Measurements from ENCODE around the gene XRRA1. TPM values are rescaled to one million over a fixed set of nuclear protein-coding genes. Genes with fewer than 3 reads are reported as not detected.

Gene XRRA1
- total RNA-seq, 1 experiment from 2014 or later = 10.4 TPM

DNA sequence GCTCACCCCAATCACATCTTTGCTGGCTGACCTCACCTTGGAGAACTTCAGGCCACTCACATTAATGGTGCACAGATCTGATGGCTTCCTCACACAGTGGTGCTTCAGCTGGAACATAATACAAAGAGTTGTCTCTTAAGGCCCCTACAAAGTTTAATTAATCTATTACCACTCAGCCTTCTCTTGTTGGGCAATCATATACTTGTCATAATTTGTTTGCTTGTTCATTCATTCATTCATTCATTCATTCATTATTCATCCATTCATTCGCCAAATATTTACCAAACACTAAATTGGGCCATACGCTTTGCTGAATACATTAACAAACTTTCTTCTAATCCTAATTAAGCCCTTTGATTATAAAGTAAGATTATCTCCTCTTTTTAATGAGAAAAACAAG lies 15.1 kb downstream of the XRRA1 start (continued):
- TF ChIP-seq, protein P1, sequence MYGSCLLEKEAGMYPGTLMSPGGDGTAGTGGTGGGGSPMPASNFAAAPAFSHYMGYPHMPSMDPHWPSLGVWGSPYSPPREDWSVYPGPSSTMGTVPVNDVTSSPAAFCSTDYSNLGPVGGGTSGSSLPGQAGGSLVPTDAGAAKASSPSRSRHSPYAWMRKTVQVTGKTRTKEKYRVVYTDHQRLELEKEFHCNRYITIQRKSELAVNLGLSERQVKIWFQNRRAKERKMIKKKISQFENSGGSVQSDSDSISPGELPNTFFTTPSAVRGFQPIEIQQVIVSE (CRISPR knock-in tag; IDR thresholded peaks at IDR 0.05; ENCODE audit: borderline replicate concordance) = no peak
- TF ChIP-seq, protein P2, sequence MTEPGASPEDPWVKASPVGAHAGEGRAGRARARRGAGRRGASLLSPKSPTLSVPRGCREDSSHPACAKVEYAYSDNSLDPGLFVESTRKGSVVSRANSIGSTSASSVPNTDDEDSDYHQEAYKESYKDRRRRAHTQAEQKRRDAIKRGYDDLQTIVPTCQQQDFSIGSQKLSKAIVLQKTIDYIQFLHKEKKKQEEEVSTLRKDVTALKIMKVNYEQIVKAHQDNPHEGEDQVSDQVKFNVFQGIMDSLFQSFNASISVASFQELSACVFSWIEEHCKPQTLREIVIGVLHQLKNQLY (CRISPR knock-in tag; IDR thresholded peaks at IDR 0.05) = no peak
- TF ChIP-seq, protein P3, sequence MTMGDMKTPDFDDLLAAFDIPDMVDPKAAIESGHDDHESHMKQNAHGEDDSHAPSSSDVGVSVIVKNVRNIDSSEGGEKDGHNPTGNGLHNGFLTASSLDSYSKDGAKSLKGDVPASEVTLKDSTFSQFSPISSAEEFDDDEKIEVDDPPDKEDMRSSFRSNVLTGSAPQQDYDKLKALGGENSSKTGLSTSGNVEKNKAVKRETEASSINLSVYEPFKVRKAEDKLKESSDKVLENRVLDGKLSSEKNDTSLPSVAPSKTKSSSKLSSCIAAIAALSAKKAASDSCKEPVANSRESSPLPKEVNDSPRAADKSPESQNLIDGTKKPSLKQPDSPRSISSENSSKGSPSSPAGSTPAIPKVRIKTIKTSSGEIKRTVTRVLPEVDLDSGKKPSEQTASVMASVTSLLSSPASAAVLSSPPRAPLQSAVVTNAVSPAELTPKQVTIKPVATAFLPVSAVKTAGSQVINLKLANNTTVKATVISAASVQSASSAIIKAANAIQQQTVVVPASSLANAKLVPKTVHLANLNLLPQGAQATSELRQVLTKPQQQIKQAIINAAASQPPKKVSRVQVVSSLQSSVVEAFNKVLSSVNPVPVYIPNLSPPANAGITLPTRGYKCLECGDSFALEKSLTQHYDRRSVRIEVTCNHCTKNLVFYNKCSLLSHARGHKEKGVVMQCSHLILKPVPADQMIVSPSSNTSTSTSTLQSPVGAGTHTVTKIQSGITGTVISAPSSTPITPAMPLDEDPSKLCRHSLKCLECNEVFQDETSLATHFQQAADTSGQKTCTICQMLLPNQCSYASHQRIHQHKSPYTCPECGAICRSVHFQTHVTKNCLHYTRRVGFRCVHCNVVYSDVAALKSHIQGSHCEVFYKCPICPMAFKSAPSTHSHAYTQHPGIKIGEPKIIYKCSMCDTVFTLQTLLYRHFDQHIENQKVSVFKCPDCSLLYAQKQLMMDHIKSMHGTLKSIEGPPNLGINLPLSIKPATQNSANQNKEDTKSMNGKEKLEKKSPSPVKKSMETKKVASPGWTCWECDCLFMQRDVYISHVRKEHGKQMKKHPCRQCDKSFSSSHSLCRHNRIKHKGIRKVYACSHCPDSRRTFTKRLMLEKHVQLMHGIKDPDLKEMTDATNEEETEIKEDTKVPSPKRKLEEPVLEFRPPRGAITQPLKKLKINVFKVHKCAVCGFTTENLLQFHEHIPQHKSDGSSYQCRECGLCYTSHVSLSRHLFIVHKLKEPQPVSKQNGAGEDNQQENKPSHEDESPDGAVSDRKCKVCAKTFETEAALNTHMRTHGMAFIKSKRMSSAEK (CRISPR knock-in tag; IDR thresholded peaks at IDR 0.05; ENCODE audit: borderline replicate concordance) = no peak
- TF ChIP-seq RELA (CRISPR knock-in tag; IDR thresholded peaks at IDR 0.05; ENCODE audit: borderline replicate concordance) (no peak), IRF2 (CRISPR knock-in tag; IDR thresholded peaks at IDR 0.05; ENCODE audit: borderline replicate concordance, low read depth) (no peak), ZBTB21 (CRISPR knock-in tag; IDR thresholded peaks at IDR 0.05; ENCODE audit: borderline replicate concordance) (no peak)
- TF ChIP-seq, protein P4, sequence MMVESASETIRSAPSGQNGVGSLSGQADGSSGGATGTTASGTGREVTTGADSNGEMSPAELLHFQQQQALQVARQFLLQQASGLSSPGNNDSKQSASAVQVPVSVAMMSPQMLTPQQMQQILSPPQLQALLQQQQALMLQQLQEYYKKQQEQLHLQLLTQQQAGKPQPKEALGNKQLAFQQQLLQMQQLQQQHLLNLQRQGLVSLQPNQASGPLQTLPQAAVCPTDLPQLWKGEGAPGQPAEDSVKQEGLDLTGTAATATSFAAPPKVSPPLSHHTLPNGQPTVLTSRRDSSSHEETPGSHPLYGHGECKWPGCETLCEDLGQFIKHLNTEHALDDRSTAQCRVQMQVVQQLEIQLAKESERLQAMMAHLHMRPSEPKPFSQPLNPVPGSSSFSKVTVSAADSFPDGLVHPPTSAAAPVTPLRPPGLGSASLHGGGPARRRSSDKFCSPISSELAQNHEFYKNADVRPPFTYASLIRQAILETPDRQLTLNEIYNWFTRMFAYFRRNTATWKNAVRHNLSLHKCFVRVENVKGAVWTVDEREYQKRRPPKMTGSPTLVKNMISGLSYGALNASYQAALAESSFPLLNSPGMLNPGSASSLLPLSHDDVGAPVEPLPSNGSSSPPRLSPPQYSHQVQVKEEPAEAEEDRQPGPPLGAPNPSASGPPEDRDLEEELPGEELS (CRISPR knock-in tag; IDR thresholded peaks at IDR 0.05) = no peak

DNA sequence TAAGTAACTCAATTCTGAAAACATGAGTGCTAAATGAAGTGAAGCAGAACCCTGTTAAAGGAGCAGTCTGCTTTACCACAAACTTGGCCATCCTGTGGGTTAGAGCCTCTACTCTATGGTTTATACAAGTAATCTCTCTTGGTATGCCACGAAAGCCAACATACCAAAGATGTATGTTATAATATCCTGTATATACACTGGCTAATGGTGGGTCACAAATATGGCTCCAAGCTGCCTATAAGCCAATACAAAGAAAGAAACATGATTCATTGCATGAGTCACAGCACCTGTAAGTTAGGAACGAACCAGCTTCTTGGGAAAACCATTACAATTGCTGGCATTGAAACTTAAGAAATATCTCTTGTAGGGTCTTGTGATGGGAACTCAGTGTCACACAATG lies 16.1 kb downstream of the XRRA1 start:
- ATAC-seq (no peak), DNase-seq (ENCODE audit: low spot score) (no peak)
- ChIA-PET CTCF (no interaction called here), POLR2A (no interaction called here)
- no peak overlapping the region for H3K27ac Mint-ChIP-seq
- peaks cover 4% of the 10 kb centered on the region for H3K36me3 Mint-ChIP-seq
- no peaks in the 10 kb centered on the region for H3K27me3 Mint-ChIP-seq (ENCODE audit: low read depth)
- no peak overlapping the region for H3K4me3 Mint-ChIP-seq
- H3K4me1 Mint-ChIP-seq = no peaks in the 10 kb centered on the region
- no peaks in the 10 kb centered on the region for H3K9me3 Mint-ChIP-seq
- TF ChIP-seq, protein P2 (CRISPR knock-in tag; IDR thresholded peaks at IDR 0.05) = no peak
- TF ChIP-seq NR2C2 (CRISPR knock-in tag; IDR thresholded peaks at IDR 0.05) (no peak), GABPB1 (CRISPR knock-in tag; IDR thresholded peaks at IDR 0.05) (no peak), ZNF219 (CRISPR knock-in tag; IDR thresholded peaks at IDR 0.05; ENCODE audit: borderline replicate concordance) (no peak), ZNF416 (CRISPR knock-in tag; IDR thresholded peaks at IDR 0.05) (no peak), FOXP1 (CRISPR knock-in tag; IDR thresholded peaks at IDR 0.05; ENCODE audit: borderline replicate concordance) (no peak), GRHL2 (CRISPR knock-in tag; IDR thresholded peaks at IDR 0.05; ENCODE audit: insufficient replicate concordance, severe bottlenecking) (no peak)
- TF ChIP-seq, protein P5, sequence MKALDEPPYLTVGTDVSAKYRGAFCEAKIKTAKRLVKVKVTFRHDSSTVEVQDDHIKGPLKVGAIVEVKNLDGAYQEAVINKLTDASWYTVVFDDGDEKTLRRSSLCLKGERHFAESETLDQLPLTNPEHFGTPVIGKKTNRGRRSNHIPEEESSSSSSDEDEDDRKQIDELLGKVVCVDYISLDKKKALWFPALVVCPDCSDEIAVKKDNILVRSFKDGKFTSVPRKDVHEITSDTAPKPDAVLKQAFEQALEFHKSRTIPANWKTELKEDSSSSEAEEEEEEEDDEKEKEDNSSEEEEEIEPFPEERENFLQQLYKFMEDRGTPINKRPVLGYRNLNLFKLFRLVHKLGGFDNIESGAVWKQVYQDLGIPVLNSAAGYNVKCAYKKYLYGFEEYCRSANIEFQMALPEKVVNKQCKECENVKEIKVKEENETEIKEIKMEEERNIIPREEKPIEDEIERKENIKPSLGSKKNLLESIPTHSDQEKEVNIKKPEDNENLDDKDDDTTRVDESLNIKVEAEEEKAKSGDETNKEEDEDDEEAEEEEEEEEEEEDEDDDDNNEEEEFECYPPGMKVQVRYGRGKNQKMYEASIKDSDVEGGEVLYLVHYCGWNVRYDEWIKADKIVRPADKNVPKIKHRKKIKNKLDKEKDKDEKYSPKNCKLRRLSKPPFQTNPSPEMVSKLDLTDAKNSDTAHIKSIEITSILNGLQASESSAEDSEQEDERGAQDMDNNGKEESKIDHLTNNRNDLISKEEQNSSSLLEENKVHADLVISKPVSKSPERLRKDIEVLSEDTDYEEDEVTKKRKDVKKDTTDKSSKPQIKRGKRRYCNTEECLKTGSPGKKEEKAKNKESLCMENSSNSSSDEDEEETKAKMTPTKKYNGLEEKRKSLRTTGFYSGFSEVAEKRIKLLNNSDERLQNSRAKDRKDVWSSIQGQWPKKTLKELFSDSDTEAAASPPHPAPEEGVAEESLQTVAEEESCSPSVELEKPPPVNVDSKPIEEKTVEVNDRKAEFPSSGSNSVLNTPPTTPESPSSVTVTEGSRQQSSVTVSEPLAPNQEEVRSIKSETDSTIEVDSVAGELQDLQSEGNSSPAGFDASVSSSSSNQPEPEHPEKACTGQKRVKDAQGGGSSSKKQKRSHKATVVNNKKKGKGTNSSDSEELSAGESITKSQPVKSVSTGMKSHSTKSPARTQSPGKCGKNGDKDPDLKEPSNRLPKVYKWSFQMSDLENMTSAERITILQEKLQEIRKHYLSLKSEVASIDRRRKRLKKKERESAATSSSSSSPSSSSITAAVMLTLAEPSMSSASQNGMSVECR (CRISPR knock-in tag; IDR thresholded peaks at IDR 0.05; ENCODE audit: borderline replicate concordance) = no peak
- TF ChIP-seq, protein P6, sequence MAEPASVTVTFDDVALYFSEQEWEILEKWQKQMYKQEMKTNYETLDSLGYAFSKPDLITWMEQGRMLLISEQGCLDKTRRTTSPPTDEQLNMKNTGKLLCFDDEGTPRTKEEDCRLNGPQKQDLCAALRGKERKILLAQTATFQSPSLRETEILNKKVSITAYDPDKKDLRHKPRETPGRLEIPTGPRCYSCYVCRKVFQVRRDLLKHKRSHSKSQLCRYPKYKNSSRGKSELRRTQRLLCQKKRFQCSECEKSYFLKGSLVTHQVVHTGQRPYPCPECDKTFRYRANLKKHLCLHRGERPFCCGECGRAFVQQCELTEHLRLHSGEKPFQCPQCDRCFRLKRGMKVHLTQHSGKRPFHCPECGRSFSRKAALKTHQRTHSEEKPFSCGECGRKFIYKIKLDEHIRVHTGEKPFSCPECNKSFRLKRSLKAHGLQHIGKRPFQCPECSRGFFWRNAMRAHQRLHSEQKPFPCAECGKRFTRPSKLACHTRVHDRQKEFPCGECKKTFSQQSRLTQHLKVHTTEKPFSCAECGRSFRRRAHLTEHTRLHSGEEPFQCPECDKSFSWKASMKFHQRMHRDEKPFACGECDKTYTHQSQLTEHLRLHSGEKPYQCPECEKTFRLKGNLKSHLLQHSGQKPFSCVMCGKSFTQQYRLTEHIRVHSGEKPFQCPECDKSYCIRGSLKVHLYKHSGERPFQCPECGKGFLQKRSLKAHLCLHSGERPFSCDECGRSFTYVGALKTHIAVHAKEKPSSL (CRISPR knock-in tag; conservative IDR thresholded peaks at IDR 0.05) = no peak
- TF ChIP-seq, protein P7, sequence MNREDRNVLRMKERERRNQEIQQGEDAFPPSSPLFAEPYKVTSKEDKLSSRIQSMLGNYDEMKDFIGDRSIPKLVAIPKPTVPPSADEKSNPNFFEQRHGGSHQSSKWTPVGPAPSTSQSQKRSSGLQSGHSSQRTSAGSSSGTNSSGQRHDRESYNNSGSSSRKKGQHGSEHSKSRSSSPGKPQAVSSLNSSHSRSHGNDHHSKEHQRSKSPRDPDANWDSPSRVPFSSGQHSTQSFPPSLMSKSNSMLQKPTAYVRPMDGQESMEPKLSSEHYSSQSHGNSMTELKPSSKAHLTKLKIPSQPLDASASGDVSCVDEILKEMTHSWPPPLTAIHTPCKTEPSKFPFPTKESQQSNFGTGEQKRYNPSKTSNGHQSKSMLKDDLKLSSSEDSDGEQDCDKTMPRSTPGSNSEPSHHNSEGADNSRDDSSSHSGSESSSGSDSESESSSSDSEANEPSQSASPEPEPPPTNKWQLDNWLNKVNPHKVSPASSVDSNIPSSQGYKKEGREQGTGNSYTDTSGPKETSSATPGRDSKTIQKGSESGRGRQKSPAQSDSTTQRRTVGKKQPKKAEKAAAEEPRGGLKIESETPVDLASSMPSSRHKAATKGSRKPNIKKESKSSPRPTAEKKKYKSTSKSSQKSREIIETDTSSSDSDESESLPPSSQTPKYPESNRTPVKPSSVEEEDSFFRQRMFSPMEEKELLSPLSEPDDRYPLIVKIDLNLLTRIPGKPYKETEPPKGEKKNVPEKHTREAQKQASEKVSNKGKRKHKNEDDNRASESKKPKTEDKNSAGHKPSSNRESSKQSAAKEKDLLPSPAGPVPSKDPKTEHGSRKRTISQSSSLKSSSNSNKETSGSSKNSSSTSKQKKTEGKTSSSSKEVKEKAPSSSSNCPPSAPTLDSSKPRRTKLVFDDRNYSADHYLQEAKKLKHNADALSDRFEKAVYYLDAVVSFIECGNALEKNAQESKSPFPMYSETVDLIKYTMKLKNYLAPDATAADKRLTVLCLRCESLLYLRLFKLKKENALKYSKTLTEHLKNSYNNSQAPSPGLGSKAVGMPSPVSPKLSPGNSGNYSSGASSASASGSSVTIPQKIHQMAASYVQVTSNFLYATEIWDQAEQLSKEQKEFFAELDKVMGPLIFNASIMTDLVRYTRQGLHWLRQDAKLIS (CRISPR knock-in tag; IDR thresholded peaks at IDR 0.05; ENCODE audit: borderline replicate concordance) = no peak

Measured in WTC11 (cell line).